OCI-LY3 (cell line): Measurements from ENCODE around the gene USP10.

ENCODE experiments used
- CTCF ChIP-seq: fragments of 200-600, 300-600 bp; sonication (generic); IDR thresholded peaks from 2 replicates; pipeline ENCODE4 v1.5.1; 2014; ENCODE audit warnings: antibody characterized with exemption, low read length, low read depth
- EZH2phosphoT487 ChIP-seq: fragments of 200-600 bp; shearing (Covaris generic); IDR thresholded peaks from 2 replicates; pipeline ENCODE4 v1.6.1; 2018; ENCODE audit warnings: antibody characterized with exemption, mixed run types, low read depth

GRCh38 chr16:84780063-84780462 lies 80.3 kb downstream of the USP10 start:
- TF ChIP-seq CTCF (no peak), EZH2phosphoT487 (no peak)
